OCI-LY7 (cell line): ENCODE measurements around the gene PDIA2. TPM values are rescaled to one million over a fixed set of nuclear protein-coding genes. Genes with fewer than 3 reads are reported as not detected.

Experiments
- BruUV-seq: library from RNA; stranded (reverse); fragments of 400-500 nt; replicated peaks from 2 replicates; lab custom pipeline; 2021; lab: Mats Ljungman, UMichigan
- CTCF ChIA-PET: fragments of 300-600 bp; sonication (Branson Sonifier 250); formaldehyde crosslinking; loops from one replicate; lab custom pipeline; 2022; ENCODE audit warnings: antibody characterized with exemption; ENCODE audit not compliant: unreplicated experiment; lab: Charles Lee
- POLR2A ChIA-PET: fragments of 300-600 bp; sonication (Branson Sonifier 250); formaldehyde crosslinking; loops from one replicate; lab custom pipeline; 2022; ENCODE audit warnings: antibody characterized with exemption; lab: Charles Lee
- DNase-seq: peaks from one replicate; pipeline ENCODE4 v3.0.0-alpha.2; 2015; ENCODE audit warnings: low spot score
- H2AFZ ChIP-seq: fragments of 200-600 bp; sonication (generic), shearing (Covaris generic); 2 replicates; pipeline ENCODE4 v1.6.1; 2014; ENCODE audit warnings: mild to moderate bottlenecking, antibody characterized with exemption, low read length, moderate library complexity
- H3K27ac ChIP-seq: fragments of 200-600 bp; sonication (generic); 2 replicates; pipeline ENCODE4 v1.5.1; 2014; ENCODE audit warnings: mixed run types, low read depth, mild to moderate bottlenecking, moderate library complexity, low read length, inconsistent platforms; ENCODE audit not compliant: poor library complexity, severe bottlenecking
- H3K36me3 ChIP-seq: fragments of 200-600 bp; sonication (generic); 2 replicates; pipeline ENCODE4 v1.6.1; 2014; ENCODE audit warnings: mild to moderate bottlenecking, antibody characterized with exemption, low read length, moderate library complexity, mixed read lengths; ENCODE audit not compliant: insufficient read depth
- H3K4me1 ChIP-seq: fragments of 200-600 bp; sonication (generic); 2 replicates; pipeline ENCODE4 v1.5.1; 2014; ENCODE audit warnings: mild to moderate bottlenecking, low read length; ENCODE audit not compliant: insufficient read depth, poor library complexity, severe bottlenecking
- H3K4me2 ChIP-seq: fragments of 200-600 bp; sonication (generic); 2 replicates; pipeline ENCODE4 v1.6.1; 2014; ENCODE audit warnings: mild to moderate bottlenecking, low read length
- H3K4me3 ChIP-seq: fragments of 200-600 bp; sonication (generic); 2 replicates; pipeline ENCODE4 v1.5.1; 2014; ENCODE audit warnings: mild to moderate bottlenecking, low read depth, low read length; ENCODE audit not compliant: poor library complexity, severe bottlenecking
- H3K79me2 ChIP-seq: fragments of 200-600 bp; sonication (generic); 2 replicates; pipeline ENCODE4 v1.6.1; 2016; ENCODE audit warnings: low read depth, mild to moderate bottlenecking, low read length, moderate library complexity, mixed read lengths; ENCODE audit not compliant: insufficient read depth
- H3K9me2 ChIP-seq: fragments of 200-600 bp; sonication (generic); 2 replicates; pipeline ENCODE4 v1.6.1; 2016; ENCODE audit warnings: mild to moderate bottlenecking, low read length, mixed read lengths; ENCODE audit not compliant: insufficient read depth
- H3K9me3 ChIP-seq: fragments of 200-600 bp; sonication (generic); 2 replicates; pipeline ENCODE4 v1.6.1; 2014; ENCODE audit warnings: mild to moderate bottlenecking, mixed run types, low read length, mixed read lengths
- H4K20me1 ChIP-seq: fragments of 200-600 bp; sonication (generic); 2 replicates; pipeline ENCODE4 v1.6.1; 2014; ENCODE audit warnings: mild to moderate bottlenecking, antibody characterized with exemption, low read length, moderate library complexity, mixed read lengths; ENCODE audit not compliant: insufficient read depth
- EZH2phosphoT487 ChIP-seq: fragments of 200-600 bp; sonication (generic); IDR thresholded peaks from 2 replicates; pipeline ENCODE4 v1.6.1; 2018; ENCODE audit warnings: low read depth, borderline replicate concordance, mild to moderate bottlenecking, mixed run types, antibody characterized with exemption, low read length, moderate library complexity, mixed read lengths
- intact Hi-C: fragments of 100-400 bp; cut with micrococcal nuclease; formaldehyde crosslinking; loops from one replicate; pipeline ENCODE4 v1.10.0; 2022; ENCODE audit not compliant: unreplicated experiment
- total RNA-seq, 2 experiments: library from RNA; depleted of rRNA in 1 of 2; stranded (reverse); fragments of >200 nt in 1 of 2; shearing (Covaris generic) in 1 of 2; gene quantifications; 2 replicates each; pipeline ENCODE4 v1.2.3, GENCODE V29; 2014 to 2022
- TF ChIP-seq, protein P1 (sequence below): fragments of 200-600 bp; sonication (generic); conservative IDR thresholded peaks from 2 replicates; pipeline ENCODE4 v1.5.1; 2014; ENCODE audit warnings: mild to moderate bottlenecking, antibody characterized with exemption, low read length, moderate library complexity, mixed read lengths

Gene PDIA2
- total RNA-seq, 2 experiments from 2014 or later, result not detected

DNA sequence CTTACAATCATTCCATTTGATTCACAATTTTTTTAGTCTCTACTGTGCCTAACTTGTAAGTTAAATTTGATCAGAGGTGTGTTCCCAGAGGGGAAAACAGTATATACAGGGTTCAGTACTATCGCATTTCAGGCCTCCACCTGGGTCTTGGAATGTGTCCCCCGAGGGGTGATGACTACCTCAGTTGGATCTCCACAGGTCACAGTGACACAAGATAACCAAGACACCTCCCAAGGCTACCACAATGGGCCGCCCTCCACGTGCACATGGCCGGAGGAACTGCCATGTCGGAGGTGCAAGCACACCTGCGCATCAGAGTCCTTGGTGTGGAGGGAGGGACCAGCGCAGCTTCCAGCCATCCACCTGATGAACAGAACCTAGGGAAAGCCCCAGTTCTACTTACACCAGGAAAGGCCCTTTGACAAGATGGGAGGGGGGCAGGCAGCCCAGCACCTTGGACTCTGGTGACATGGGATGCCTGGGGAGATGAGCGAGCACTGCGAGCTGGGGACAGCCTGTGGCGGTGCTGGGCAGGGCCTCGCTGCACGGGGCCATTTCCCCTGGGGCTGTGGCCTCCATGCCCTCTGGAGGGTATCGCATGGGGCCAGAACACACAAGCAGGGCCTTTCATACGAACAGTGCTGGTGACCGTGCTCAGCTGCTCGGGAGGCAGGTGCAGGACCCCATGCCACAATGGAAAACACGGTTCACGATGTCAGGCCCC is 33.9 kb downstream of the PDIA2 start:
- H3K4me3 ChIP-seq, result no peak overlapping the region
- H3K79me2 ChIP-seq, result no peaks in the 10 kb centered on the region
- H3K27ac ChIP-seq, result no peak overlapping the region
- BruUV-seq, result no TSS peak
- H3K4me1 ChIP-seq, result no peaks in the 10 kb centered on the region
- peaks cover 7% of the 10 kb centered on the region; the same call in 1 of the 2 replicates for H3K36me3 ChIP-seq
- DNase-seq, result no peak
- no peaks in the 10 kb centered on the region for H3K9me2 ChIP-seq
- intact Hi-C loops, result no loop called here
- no peaks in the 10 kb centered on the region for H3K9me3 ChIP-seq
- H4K20me1 ChIP-seq, result peaks cover 4% of the 10 kb centered on the region; the same call in 1 of the 2 replicates
- ChIA-PET CTCF (no interaction called here), POLR2A (no interaction called here)
- H2AFZ ChIP-seq, result no peak overlapping the region
- no peak overlapping the region for H3K4me2 ChIP-seq
- TF ChIP-seq, protein P1, sequence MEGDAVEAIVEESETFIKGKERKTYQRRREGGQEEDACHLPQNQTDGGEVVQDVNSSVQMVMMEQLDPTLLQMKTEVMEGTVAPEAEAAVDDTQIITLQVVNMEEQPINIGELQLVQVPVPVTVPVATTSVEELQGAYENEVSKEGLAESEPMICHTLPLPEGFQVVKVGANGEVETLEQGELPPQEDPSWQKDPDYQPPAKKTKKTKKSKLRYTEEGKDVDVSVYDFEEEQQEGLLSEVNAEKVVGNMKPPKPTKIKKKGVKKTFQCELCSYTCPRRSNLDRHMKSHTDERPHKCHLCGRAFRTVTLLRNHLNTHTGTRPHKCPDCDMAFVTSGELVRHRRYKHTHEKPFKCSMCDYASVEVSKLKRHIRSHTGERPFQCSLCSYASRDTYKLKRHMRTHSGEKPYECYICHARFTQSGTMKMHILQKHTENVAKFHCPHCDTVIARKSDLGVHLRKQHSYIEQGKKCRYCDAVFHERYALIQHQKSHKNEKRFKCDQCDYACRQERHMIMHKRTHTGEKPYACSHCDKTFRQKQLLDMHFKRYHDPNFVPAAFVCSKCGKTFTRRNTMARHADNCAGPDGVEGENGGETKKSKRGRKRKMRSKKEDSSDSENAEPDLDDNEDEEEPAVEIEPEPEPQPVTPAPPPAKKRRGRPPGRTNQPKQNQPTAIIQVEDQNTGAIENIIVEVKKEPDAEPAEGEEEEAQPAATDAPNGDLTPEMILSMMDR, result no peak
- TF ChIP-seq EZH2phosphoT487, result no peak

DNA sequence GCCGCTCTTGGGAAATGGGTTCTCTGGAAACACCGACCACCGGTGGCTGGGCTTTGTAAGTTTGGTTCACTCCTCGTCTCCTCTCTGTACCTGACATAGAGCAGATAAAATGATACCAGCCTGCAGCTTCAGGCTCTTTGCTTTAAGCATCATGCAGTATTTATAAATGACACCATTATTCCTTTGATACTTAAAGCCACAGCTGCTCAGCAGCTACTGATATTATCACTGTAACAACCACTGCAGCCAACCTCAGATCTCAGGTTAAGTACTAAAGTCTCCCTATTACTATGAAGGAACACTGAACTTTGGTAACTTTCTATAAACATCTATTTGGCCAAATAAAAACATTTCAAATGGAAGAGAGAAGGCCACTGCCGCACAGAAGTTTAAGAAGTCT is 34.6 kb downstream of the PDIA2 start:
- H3K79me2 ChIP-seq, result no peaks in the 10 kb centered on the region
- H4K20me1 ChIP-seq, result peaks cover 4% of the 10 kb centered on the region; the same call in 1 of the 2 replicates
- BruUV-seq, result no TSS peak

More for the DNA sequence above, 34.6 kb downstream of the PDIA2 start:
- POLR2A ChIA-PET, result no interaction called here
- Histone ChIP-seq H3K4me2 (no peak overlapping the region), H3K27ac (no peak overlapping the region), H3K4me1 (no peaks in the 10 kb centered on the region), H3K4me3 (no peak overlapping the region), H3K9me2 (no peaks in the 10 kb centered on the region), H3K36me3 (peaks cover 5% of the 10 kb centered on the region; the same call in 1 of the 2 replicates), H2AFZ (no peak overlapping the region), H3K9me3 (no peaks in the 10 kb centered on the region)
- TF ChIP-seq, protein P1, result no peak
- no peak for TF ChIP-seq EZH2phosphoT487
- DNase-seq, result no peak
- intact Hi-C loops, result no loop called here
- CTCF ChIA-PET, result no interaction called here
